Nucleus accumbens (tissue), 56 donors: ENCODE measurements around the gene PRAMEF1.
"Not testable (repeated sequence)": the region's sequence is repeated elsewhere in the genome, so short reads cannot be mapped to it uniquely, and the experiment has no call there.

Source experiments
- DNase-seq, 56 donors: peaks; one replicate each; lab custom pipeline; 2025; lab: John Stamatoyannopoulos, UW

Gene PRAMEF1, protein sequence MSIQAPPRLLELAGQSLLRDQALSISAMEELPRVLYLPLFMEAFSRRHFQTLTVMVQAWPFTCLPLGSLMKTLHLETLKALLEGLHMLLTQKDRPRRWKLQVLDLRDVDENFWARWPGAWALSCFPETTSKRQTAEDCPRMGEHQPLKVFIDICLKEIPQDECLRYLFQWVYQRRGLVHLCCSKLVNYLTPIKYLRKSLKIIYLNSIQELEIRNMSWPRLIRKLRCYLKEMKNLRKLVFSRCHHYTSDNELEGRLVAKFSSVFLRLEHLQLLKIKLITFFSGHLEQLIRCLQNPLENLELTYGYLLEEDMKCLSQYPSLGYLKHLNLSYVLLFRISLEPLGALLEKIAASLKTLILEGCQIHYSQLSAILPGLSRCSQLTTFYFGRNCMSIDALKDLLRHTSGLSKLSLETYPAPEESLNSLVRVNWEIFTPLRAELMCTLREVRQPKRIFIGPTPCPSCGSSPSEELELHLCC

DNA sequence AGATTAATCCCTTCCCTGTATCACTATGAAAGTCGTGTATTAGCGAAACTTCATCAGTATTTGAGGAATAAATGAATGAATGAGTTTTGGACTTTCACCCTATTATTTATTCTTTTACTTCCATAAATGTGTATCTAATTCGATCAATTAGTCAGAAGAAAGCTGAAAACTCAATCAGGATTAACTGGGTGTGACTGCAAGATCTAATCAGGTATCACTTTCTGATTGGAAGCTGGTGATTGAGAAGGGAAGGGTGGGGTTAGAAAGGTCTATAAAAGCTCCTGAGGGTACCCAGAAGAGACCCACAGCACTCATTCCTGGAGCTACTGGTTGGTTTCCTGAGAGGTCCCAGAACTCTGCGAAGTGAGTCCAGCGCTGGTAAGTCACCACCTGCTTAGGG, at the start of gene PRAMEF1:
PRAMEF1 (plus strand) TSS at position 301 of the 400 bp plus-strand sequence. CDS start 1,831 bp downstream, outside the sequence.
- DNase-seq, result not testable (repeated sequence)

DNA sequence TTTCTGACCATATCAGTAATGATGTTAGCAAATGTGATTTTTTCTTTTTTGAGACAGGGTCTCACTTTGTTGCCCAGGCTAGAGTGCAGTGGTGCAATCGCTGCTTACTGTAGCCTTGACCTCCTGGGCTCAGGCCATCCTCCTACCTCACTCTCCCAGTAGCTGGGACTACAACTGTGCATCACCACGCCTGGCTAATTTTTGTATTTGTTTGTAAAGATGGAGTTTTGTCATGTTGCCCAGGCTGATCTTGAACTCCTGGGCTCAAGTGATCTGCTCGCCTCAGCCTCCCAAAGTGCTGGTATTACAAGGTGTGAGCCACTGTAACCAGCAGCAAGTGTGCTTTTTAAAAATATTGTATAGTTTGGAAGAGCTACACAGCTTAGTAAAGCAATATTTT, 49.3 kb upstream of the PRAMEF1 start:
- DNase-seq, result no peak

DNA sequence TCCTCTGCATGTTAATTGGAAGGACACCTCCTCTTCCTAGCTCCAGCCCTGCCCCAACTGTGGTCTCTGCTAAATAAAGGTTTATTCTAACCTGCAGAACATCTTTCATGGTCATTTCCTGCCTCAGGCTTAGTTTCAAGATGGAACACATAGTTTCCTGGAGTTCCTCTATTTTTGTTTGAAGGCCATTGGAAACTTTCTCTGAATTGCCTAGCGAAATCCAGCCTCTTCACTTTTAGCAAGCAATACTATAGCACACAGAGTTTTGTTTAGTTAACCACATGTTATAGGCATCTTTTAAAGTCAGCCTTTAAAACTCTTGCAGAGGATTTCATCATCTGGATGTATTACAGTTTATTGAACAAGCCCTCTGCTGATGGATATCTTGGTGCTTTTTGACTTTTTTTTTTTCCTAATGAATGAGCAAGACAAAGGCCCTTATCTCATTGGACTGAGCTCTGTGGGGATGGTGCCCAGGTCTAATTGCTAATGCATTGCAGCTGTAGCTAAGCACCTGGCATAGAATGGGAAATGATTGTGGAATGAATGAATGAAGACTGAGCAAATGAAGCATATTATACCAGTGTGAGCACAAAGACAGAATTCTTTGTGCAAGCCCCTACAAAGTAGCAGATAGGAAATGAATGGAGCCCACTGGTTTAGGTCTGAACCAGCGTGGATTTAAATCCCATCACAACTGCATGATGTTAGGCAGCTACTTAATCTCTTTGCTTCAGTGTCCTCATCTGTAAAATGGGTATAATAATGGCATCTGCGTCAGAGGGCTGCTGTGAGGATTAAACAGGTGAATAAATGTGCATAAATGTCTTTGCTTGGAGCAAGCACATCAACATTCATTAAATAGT, 45.8 kb upstream of the PRAMEF1 start:
- DNase-seq, result no peak

DNA sequence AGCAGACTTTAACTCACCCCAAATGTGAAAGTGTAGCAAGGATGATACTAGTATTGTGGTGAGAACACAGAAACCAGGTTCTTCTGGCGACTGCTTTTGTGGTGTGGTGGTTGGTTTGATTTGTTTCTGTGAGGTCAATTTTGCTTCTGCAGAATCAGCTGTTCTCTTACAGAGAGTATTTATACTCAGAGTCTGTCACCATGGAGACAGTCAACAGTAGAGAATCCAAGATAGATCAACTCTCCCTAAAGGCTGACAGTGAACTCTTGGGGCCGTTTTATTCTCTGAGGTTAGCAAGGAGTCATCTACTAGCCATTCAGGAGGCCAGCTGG, 45.2 kb upstream of the PRAMEF1 start, which contains the start of gene CFAP107:
CFAP107 (plus strand) TSS at position 209 of the 332 bp plus-strand sequence. CDS start 231 bp downstream, outside the sequence.
- no peak for DNase-seq

DNA sequence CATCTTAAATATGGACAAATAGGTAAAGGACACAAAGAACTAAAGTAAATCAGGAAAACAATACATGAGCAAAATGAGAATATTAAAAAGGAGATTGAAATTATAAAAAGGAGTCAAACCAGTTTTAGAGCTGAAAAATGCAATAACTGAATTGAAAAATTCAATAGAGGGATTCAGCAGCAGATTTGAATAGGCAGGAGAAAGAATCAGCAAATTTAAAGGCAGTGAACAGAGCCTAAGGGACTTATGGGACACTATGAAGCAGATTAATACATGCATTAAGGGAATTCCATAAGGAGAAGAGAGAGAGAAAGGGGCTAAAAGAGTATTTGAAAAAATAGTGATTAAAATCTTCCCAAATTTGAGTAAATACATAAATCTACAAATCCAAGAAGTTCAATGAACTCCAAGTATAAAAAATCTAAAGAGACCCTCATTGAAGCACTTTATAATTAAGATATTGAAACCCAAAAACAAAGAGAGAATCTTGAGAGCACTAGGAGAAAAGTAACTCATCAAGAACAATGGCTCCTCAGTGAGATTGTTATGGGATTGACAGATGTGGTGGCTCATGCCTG, 42.3 kb upstream of the PRAMEF1 start:
- no peak for DNase-seq

DNA sequence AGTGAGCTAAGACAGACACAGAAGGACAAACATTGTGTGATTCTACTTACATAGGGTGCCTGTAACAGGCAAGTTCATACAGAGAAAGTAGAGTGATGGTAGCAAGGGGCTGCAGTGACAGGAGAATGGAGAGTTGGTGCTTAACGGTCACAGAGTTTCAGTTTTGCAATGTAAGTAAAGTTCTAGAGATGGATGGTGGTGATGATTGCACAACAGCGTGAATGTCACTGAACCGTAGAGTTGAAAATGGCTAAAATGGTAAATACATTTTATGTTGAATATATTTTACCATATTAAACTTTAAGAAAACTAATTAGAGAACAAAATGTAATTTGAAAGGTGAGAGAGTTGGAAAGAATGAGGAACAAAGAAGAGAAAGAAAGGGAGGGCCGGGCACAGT, 36.5 kb upstream of the PRAMEF1 start:
- DNase-seq, result no peak

DNA sequence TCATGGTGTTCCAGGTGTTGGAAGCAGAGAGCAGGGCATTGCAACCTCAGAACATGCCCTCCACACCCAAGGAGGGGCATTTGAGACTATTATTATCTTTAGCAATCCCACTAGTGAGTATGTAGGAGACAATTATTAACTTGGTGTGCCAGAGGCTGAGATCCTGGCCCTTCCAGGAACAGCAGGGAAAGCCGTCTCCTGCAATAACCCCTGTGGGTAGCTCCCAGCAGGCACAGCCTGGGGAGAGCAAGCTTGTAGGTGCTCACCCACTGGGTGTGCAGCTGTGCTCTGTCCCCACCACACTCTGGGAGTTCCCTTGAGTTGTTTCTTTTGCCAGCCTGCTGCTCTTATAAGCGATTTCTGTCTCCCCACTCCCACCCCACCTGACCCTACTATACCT, 34.9 kb upstream of the PRAMEF1 start:
- DNase-seq, result no peak

DNA sequence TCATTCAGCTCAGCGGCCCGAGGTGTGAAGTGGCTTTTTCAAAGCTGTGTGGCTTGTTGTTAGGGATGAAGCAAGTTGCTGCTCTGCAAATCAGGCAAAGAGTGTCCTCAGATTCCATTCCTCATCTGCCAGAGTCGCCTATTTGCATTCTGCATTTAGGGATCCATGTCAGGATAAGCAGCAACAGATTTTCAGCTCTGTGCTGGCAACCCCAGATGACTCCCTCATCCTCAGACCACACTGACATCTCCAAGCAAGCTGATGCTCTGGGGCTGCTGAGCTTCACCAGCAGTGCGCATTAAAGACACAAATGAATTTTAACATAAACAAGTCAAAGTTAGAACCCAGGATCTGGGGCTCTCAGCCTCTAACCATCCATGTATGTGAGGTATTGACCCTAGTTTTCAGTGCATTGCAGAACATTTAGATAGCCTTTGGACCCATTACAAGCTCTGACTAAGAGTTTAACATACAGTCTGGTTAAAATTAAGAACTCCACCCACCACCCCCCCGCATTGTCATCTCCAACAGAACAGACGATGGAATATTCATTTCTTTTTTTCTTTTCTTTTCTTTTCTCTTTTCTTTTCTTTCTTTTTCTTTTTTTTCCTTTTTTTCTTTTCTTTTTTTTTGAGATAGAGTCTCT, 34.3 kb upstream of the PRAMEF1 start:
- no peak for DNase-seq

DNA sequence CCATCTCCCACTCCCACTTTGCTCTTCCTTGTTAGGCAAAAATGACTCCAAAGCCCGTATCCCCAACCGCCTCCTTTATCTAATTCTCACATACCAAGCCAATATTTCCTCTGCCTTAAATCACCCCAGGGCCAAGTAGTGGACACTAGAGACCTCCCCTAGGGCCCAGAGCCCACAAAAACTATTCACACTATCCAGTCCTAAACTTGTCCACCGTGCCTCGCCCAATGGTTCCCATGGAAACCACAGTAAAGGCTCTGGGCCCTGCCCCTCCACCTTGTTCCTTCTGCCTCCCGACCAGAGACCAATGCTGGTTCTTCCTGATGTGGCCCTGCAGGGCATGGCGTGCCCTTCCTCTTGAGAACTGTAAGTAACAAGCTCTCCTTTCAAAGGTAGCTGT, 33.4 kb upstream of the PRAMEF1 start:
- DNase-seq, result no peak

DNA sequence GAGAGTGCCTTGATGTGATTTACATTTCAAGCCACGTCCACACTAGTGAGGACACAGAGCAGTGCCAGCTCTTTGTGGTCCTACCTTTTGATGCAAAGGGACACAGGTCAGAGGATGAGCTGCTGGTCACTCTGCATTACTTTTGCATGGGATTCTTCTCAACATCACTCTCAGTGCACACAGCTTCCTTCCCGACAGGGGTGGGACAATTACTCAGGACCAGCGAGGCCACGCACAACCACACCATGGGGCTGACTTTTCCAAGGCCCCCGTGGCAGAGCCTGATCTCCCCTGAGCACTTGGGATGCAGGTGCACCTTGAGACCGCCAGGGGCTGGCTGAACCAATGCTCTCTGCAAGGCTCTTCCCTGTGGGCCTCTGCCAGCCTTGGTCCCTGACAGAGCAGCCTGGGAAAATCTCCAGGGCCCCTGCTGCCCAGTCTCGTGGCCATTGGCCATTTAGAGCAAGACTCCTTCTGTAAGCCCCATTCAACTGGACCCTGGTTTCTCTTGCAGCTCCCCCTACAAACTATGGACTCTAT, 30.9 kb upstream of the PRAMEF1 start:
- no peak for DNase-seq

DNA sequence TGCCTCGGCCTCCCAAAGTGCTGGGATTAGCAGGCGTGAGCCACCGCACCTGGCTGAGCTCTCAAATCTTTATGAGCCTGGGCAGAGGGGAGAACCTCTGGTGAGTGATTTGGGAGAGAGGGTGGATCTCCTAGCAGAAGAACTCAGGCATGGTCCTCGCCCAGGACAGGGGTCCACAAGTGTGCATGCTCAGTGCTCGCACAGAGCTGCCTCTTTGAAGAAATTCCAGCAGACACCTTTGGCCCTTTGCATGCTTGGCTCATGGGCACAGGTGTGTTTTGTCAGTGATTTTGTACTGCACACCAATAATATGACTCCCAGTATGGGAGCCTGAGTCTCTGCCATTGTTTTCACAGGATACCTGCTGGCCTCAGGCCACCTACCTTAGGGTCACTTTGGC, 29.4 kb upstream of the PRAMEF1 start:
- DNase-seq, result no peak

DNA sequence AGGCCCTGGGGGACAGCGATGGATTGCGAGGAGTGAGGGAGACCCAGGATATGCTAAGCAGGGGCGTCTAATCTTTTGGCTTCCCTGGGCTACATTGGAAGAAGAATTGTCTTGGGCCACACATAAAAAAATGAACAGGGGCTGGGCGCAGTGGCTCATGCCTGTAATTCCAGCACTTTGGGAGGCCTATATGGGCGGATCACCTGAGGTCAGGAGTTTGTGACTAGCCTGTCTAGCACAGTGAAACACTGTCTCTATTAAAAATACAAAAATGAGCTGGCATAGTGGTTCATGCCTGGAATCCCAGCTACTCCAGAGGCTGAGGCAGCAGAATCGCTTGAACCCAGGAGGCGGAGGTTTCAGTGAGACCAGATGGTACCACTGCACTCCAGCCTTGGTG, 28.4 kb upstream of the PRAMEF1 start:
- no peak for DNase-seq

DNA sequence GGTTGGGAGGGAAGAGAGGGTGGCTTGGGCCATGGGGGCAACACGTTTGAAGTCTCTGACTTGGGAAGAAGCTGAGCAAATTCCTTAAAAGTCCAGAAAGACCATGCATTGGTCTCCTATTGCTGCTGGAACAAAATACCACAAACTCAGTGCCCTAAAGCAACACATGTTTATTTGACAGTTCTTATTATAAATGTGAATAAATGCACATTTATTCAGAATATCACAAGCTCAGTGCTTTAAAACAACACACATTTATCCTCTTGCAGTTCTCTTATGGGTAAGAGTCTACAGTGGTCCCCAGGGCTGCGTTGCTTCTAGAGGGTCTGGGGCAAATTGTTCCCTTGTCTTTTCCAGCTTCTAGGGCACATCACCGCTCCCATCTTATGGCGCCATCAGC, 27.7 kb upstream of the PRAMEF1 start:
- no peak for DNase-seq

DNA sequence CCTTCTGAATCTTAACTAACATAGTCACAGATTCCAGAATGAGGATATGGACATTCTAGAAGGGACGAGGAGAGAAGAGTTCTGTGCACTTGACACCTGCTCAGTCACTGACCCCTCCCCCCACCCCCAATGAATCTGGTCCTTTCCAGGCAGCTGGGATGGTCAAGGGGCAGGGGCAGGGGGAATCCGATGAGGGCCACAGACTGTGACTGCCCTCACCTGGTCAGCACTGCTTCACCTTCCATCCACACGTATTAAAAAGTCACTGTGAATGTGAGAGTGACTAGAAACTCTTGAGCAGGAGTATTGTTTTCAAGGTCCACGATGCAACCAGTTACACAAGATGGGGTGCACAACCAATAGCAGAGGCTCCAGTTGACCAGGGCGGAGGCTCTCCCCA, 27.2 kb upstream of the PRAMEF1 start:
- DNase-seq, result no peak

DNA sequence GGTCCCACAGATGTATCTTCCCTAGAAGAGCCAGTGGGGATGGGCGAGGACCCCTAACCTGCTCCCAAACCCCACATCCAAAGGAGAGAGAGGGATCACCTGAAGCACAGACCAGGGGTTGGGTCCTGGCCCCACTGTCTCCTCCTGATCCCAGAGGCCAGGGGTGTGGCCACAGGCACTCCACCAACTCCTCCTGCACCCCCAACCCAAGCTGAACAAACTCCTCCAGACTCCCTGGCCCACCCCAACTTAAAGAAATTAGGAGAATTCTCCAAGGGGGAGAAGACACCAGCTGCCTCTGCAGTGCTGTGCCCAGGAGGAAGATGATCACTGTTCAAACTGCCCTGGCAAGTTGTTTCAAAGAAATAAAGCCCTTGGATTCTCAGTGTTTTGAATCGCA, 22.2 kb upstream of the PRAMEF1 start:
- DNase-seq, result no peak

DNA sequence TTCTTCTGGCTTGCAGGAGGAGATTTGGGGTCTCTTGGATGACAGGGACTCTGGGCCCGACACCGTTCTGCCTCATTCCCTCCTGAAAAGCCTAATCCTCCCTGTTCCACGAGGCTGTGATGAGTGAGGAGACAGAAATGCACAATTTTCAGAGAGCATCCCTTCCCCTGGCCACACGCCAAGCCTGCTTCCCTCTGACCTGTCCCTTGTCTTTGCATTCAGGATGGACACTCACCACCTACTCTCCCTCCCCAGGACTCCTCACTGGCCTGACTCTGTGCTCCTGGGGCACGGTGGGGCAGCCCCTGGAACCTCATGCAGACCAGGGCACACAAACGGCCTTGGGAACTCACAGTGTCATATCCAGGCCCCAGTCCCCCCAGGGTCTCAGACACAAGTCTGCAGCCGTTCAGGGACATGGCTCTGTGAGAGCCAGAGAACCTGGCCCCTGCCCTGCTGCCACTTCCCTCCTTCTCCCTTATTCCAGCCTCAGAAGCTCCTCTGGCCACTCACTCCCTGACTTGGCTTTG, 21.2 kb upstream of the PRAMEF1 start:
- no peak for DNase-seq

DNA sequence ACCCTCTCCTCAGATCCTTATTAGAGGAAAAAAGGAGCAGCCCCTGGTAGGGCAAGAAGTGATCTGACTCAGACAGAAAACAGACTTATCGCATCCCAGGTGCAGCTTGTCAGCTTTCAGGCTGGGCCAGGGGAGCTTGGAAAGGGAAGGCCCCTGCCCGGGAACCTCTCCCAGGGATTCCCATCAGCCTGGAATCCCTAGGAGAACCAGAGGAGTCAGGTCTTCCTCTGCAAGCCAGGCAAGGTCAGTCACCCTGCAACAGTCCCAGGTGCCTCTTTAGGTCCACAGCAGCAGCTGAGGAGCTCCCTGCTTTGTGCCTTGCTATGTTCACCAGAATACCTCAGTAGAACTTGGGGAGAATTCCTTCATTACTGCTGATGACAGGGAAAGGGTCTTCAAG, 20.6 kb upstream of the PRAMEF1 start:
- no peak for DNase-seq

DNA sequence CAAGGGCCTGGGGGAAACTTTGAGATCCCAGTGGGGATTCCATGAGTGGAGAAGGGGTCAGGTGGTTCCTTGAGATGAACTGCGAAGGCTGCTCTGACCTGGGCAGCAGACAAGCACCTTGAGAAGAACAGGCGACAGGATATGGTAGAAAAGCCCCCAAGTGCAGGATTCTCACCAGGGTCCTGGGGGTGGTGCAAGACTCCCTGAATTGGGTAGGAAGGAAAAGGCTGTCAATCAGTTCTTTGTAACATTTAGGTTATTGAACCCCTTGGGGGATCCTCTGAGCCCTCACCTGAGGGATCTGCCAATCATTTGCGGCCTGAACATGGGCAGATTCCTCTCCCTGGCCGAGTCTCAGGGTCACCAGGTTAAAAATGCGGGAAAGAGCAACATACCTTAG, 20.0 kb upstream of the PRAMEF1 start:
- no peak for DNase-seq

DNA sequence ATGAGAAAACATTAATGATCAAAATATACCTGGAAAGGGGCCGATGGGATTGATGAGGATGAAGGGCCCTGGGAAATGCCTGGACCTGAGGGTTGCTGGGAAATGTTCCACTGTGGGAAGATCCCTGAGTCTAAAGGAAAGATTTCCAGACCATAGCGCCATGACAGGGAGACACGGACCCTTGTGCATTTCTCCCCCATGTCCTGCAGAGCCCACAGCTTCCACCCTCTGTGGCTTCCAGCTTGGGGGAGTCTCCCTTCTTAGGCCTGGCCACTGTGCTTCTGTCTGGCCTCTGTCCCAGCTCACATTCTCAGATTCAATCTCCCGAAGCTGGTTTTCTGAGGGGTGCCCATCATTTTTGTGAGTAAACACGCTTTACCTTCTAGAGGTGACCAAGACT, 18.7 kb upstream of the PRAMEF1 start:
- no peak for DNase-seq

DNA sequence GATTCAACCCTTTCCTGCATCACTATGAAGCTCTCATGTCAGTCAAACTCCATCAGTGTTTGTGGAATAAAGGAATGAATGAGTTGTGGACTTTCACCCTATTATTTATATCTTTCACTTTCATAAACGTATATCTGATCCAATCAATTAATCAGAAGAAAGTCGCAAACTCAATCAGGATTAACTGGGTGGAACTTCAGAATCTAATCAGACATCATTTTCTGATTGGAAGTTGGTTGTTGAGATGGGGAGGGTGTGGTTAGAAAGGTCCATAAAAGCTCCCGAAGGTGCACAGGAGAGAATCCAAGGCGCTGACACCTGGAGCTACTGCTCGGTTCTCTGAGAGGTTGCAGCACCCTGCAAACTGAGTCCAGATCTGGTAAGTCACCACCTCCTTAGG, 17.8 kb upstream of the PRAMEF1 start, which contains the start of gene PRAMEF12:
PRAMEF12 (plus strand) TSS at position 301 of the 400 bp plus-strand sequence. CDS start 1,130 bp downstream, outside the sequence.
- no peak for DNase-seq
